Erythroblast (primary cell): ENCODE results near the gene CBL.

ENCODE experiments used
- DNase-seq, 2 experiments: peaks; one replicate each; lab custom pipeline; 2025; lab: John Stamatoyannopoulos, UW
- GATA1 ChIP-seq: IDR thresholded peaks from 2 replicates; pipeline ENCODE4 v1.6.1; 2011; ENCODE audit warnings: low read depth, mild to moderate bottlenecking, control low read depth, low read length, moderate library complexity
- POLR2A ChIP-seq: IDR thresholded peaks from 2 replicates; pipeline ENCODE4 v1.6.1; 2011; ENCODE audit warnings: mild to moderate bottlenecking, low read length

Gene CBL

DNA sequence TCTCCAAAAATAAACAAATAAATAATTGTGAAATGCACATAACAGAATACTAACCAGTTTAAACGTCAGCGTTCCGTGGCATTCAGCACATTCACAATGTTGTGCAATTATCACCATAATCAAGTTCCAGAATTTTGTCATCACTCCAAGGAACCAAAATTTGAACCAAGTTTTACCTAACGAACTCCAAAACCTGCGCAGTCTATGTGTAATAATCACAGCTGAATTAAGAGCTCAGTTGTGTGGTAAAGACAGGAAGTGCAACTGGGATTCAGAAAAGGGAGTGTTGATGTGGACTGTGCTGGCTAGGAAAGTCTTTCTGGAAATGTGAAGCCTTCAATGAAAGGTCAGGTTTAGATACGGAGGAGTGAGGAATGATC, 116.2 kb downstream of the CBL start:
- TF ChIP-seq POLR2A (no peak), GATA1 (no peak)
- DNase-seq = no peak

DNA sequence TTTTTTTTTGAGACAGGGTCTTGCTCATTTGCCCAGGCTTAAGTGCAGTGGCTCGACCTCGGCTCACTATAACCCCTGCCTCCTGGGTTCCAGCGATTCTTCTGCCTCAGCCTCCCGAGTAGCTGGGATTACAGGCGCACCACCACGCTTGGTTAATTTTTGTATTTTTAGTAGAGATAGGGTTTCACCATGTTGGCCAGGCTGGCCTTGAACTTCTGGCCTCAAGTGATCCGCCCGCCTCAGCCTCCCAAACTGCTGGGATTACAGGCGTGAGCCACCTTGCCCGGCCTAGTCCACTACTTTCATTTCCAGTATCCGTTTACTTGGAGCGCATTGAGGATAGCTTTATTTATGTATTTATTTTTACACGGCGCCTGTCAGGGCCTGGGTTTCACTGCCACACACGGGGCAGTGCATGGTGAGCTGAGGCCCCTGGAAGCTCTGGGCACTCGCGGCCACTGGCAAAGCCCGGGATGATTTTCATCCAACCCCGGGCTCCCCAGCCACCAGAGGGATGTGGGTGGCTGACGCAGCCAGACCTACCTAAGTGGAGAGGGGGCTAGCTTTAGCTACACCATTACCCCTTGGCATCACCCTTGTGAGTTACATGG, 116.9 kb downstream of the CBL start:
- no peak for TF ChIP-seq POLR2A
- TF ChIP-seq GATA1 = no peak
- DNase-seq = no peak

DNA sequence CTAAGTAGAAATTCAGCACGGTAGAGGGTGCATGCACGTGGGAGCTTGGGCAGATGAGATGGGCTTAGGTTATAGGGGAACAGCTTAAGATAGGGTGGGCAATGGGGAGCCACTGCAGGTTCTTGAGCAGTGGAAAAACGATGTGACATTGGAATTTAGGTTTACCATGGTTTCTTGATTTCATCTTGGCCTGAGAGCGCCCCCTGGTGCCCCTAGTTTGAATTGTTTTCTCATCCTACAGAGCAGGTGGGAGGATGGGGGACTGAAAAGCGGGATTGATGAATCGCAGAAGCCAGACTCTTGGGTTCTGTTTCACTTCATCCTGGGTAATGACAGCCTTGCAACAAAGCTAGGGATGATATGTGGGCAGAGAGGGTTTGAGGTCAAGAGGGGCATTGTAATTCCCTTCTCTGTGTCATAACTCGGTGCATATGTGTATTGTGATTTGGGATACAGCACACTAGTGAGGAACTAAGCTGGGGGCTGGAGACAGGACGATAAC, 117.4 kb downstream of the CBL start:
- peak; percentile 62 to 82 for DNase-seq
- no peak for TF ChIP-seq GATA1
- TF ChIP-seq POLR2A = no peak

DNA sequence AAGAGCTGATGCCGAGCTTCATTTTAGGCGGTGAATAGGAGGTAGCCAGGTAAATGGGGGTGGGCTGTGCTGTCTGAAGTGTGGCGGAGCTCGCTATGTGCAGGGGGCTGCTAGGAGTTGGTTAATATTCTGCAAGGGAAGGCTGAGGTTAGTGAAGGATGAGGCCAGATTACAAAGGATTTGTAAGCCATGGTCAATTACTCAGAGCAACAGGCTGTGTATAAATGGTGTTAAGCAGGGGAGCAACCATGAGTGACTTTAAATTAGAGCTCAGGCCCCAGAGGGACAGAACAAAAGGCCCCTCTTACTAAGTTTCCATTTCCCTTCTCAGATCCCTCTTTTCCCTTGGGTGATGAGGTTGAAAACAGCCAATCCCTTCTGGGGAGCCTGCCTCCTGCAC, 118.0 kb downstream of the CBL start:
- DNase-seq = no peak
- TF ChIP-seq GATA1 = no peak
- TF ChIP-seq POLR2A = no peak

DNA sequence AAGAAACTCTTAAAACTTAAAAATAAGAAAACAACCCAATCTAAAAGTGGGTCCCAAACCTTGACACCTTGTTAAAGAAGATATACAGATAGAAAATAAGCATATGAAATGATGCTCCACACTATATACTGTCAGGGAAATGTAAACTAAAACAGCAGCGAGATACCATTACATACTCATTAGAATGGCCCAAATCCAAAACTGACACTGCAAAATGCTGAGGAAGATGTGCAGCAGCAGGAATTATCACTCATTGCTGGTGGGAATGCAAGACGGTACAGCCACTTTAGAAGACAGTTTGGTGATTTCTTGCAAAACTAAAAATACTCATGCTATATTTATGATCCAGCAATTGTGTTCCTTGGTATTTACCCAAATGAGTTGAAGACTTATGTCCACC, 123.2 kb downstream of the CBL start:
- TF ChIP-seq POLR2A (no peak), GATA1 (no peak)
- DNase-seq = no peak

DNA sequence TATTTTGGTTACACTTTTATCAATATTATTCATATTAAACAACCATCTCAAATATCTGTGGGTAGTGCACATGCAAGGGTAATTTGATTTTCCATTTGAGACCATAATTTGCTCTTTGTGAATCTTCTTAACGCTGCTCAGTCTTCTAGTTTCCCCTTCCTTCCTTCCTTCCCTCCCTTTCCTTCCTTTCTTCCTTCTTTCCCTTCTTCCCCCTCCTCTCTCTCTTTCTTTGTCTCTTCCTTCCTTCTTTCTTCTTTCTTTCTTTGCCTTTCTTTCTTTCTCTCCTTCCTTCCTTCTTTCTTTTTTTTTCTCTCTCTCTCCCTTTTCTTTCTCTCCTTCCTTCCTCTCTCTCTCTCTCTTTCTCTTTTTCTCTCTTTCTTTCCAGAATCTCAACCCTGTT, 124.1 kb downstream of the CBL start:
- no peak for DNase-seq
- TF ChIP-seq POLR2A = no peak

DNA sequence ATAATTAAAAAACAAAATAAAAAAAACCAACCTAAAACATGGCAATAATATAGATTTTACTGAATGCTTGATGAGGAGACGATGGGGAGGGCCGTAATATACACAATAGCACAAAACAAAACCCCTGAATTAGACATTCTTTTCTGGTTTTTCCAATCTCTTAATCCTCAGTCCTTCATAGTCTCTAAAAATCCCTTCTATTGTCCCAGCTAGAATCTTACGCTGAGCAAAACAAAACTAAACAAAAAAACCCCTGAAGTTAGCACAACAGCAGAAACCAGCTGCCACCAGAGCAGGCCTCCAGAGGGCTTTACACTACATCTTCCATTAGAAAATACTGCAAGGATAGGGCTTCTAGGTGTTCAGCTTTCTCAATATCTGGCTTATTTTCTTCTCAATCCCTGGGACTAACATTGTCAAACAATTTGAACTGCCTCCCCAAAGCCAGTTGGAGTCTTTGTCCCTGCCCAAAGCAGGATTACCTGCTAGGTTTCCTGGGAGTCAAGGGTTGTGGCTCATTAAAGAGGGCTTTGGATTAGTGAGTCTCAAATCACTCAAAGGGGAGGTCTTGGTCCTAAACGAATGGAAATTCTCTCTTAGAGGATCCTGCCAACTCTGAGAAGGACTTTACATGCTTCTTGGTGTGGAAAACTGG, 126.1 kb downstream of the CBL start:
- TF ChIP-seq POLR2A = no peak
- no peak for TF ChIP-seq GATA1
- DNase-seq = no peak

DNA sequence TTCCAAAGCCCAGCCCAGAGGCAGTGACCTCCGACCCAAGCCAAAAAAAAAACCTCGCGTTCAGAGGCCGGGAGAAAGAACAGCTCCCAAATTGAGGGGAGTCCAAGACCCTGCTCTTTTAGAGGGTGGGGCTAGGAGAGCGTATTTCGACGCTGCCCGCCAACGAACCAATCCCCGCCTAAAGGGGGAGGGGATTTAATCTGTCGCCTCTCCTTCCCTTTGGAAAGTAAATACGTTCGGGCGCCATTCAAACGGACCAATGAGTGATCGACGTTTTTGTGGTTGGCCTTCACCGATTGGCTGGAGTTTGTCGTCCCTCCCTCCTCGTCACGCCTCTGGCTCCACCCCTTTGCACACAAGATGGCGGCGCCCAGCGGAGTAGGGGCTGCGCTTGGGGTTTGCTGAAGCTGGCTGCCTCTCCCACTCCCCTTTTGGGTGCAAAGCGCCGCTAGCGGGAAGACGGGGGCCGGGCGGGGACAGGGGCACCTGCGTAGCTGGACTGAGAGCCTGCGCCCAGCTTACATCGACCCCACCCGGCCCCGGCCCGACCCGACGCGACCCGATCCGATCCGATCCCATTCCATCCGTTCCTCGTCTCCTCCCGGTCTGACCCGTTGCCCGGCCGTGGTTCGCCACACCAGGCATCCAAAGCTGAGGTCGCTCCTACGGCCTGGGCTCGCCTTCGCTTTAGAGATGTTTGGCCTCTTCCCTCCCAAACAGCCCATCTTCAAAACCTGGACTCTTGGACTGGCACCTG, 128.2 kb downstream of the CBL start, which contains the start of gene RNF26:
RNF26 (plus strand) TSS at position 354 of the 757 bp plus-strand sequence. CDS start 596 bp downstream, outside the sequence.
- TF ChIP-seq POLR2A (peak; percentile 91), GATA1 (no peak)
- peak; percentile 98 for DNase-seq

DNA sequence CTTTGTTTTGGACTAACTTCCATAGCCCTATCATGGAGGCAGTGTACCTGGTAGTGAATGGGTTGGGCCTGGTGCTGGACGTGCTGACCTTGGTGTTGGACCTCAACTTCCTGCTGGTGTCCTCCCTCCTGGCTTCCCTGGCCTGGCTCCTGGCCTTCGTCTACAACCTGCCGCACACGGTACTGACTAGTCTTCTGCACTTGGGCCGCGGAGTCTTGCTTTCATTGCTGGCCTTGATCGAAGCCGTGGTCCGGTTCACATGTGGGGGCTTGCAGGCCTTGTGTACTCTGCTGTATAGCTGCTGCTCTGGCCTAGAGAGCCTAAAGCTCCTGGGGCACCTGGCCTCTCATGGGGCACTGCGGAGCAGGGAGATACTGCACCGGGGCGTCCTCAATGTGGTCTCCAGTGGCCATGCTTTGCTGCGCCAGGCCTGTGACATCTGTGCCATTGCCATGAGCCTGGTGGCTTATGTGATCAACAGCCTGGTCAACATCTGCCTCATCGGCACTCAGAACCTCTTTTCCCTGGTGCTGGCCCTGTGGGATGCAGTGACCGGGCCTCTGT, 129.0 kb downstream of the CBL start:
- DNase-seq = peak; percentile 36 to 62
- no peak for TF ChIP-seq GATA1
- no peak for TF ChIP-seq POLR2A

DNA sequence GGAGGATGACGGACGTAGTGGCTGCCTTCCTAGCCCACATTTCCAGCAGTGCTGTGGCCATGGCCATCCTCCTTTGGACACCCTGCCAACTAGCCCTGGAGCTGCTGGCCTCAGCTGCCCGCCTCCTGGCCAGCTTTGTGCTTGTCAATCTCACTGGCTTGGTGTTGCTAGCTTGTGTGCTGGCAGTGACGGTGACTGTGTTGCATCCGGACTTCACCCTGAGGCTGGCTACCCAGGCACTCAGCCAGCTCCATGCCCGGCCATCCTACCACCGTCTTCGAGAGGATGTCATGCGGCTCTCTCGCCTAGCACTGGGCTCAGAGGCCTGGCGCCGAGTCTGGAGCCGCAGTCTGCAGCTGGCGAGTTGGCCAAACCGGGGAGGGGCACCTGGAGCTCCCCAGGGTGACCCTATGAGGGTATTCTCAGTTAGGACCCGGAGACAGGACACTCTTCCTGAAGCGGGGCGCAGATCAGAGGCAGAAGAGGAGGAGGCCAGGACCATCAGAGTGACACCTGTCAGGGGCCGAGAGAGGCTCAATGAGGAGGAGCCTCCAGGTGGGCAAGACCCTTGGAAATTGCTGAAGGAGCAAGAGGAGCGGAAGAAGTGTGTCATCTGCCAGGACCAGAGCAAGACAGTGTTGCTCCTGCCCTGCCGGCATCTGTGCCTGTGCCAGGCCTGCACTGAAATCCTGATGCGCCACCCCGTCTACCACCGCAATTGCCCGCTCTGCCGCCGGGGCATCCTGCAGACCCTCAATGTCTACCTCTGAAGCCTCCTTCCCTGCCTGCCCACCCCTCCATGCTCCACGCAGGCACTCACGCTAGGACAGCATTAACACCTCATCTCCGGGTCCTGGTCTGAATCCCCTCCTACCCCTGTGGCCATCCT, 129.8 kb downstream of the CBL start:
- DNase-seq = peak in 1 of 2 experiments; percentile 28
- no peak for TF ChIP-seq GATA1
- no peak for TF ChIP-seq POLR2A

DNA sequence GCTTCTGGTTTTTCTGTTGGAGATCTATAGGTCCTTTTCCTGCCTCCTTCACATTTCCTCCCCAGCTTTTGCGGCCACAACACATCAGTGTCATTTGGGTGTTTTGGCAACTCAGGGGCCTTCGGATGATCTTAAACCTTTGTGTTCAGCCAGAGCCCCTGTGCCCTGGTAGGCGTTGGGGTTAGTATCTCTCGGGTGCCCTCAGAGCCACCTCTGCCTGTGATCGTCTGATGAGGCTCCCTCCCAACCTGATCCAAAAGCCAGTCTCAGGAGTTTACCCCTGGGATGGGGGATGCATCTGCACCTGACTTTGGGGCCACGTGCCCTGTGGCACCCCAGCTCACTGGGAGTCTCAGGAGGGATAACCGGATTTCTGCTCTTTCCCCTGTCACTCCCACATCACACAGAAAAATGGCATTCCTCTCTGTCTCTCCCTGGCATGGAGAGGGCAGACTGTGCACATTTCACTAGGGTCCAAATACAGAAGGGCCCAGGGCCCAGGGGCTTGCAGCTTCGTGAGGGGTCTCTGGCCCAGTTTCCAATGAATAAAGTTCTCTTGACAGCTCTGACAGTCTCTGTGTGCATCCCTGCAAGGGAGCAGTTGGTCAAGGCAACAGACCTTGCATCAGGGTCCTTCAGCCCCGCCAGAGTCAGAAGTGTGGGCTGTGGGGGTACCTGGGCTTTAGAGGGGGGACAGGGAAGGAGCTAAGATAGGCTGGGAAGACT, 130.8 kb downstream of the CBL start:
- no peak for DNase-seq
- no peak for TF ChIP-seq GATA1

DNA sequence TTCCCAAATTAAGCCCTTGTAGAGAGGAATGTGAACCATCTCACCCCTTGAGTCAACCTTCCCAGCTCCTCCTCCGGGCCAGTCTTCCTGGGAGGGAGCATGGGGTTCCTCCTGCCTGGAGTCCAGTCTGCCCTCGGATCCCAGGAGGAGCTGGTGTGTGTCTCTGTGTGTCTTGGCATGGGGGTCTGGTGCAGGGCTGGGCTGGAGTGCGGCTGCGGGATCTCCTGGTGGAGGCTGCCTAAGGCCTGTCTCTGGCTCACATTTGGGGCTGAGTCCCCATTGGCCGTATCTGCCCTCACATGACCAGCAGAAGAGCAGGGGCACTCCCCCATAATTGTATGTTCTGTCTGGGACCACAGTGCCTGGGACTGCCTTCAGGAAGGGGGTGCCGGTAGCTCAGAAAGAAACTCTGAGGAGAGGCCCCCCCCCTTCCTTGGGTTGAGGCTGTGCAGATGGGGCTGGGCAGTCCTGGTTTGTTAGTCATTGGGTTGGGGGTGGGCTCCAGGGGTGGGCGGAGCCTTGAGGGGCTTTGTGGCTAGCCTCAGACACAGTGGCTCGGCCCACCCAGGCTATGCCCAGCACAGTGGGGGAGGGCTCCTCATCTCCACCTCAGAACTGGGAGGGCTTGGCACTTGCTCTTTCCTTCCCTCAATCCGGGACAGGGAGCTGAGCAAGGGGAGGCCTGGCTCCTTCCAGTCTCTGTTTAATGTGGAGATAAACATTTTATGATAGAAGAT, 131.6 kb downstream of the CBL start:
- no peak for TF ChIP-seq GATA1
- DNase-seq = no peak
